Measurements from ENCODE around the gene FAM24A.

- no peak for TF ChIP-seq CTCF (IDR thresholded peaks at IDR 0.05)
- TF ChIP-seq EZH2 (IDR thresholded peaks at IDR 0.05; ENCODE audit: borderline replicate concordance, insufficient read depth, low read depth, low read length, poor library complexity, severe bottlenecking) = no peak
Measured at GRCh38 chr10:122864194-122864592, 46.2 kb upstream of the FAM24A start.

All from B cell (primary cell).